Stimulated activated CD4-positive, alpha-beta T cell treated with anti-CD3 and anti-CD28 coated beads, Interleukin-1b, Interleukin-23, amount 100 ng/mL, for 24 hours (primary cell): Measurements from ENCODE around the gene HNRNPA0.

Source experiments
- DNase-seq, 4 experiments: peaks; one replicate each; pipeline ENCODE4 v3.0.0-alpha.2; 2020; ENCODE audit warnings: low read depth in 4 of 4, low spot score in 1 of 4

The HNRNPA0 gene

GRCh38 chr5:137754961-137755762, 999 bp upstream of the HNRNPA0 start:
- DNase-seq: no peak

GRCh38 chr5:137753691-137754187, 424 bp downstream of the HNRNPA0 start:
- DNase-seq: no peak

- no peak for DNase-seq
These were observed 1.1 kb downstream of the HNRNPA0 start for GRCh38 chr5:137752905-137753690.

DNA sequence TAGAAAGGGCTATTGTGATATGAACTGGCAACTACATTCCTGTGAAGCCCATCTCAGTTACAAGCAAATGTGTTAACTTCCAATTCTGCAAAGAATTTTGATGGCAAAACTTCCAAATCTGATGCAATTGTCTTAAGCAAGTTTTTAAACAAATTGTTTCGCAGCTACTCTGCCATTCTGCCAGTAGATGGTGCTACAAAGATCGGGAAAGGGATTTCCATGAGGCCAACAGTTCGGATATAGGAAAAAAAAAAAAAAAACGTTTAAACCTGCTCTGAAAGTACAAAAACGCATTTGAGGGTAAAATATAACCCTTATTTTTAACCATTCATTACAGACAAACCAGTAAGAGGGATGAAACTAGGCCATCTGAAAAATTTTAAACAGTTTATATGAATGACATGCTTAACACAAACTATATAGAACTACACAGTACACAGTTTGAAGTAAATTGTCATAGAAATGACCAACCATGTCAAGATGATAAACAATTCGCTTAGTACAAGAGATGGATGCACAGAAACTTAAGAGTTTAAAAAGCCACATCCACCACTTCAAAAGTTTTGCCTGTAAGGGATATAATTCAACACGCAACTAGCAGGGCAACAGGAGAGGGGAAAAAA, 2.2 kb downstream of the HNRNPA0 start:
- no peak for DNase-seq

- DNase-seq: no peak
These were observed 3.7 kb downstream of the HNRNPA0 start for GRCh38 chr5:137750436-137750835.

- no peak for DNase-seq
These were observed 6.3 kb downstream of the HNRNPA0 start for GRCh38 chr5:137747848-137748247.

- peak in 3 of 4 experiments; percentile 35 to 46 (median 41) for DNase-seq
These were observed 11.0 kb downstream of the HNRNPA0 start for GRCh38 chr5:137743031-137743640.

DNA sequence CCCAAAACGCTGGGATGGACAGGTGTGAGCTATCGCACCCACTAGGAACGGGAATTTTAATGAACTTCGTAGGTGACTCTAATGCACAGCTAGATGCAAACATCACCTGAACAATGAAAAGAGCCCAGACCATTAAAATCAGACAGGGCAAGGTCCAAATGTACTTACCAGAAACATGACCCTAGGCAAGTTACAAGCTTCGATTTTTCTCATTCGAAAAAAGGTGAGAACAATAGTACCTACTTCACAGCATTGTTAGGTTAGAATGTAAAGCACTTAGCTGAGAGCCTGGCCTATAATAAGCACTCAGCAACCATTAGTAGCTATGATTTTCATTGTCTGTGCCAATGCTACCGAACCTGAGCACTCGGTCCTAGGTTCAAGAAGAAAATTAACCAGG, 12.4 kb downstream of the HNRNPA0 start:
- no peak for DNase-seq

GRCh38 chr5:137739737-137740136, 14.4 kb downstream of the HNRNPA0 start:
- DNase-seq: no peak

GRCh38 chr5:137738947-137739346, 15.2 kb downstream of the HNRNPA0 start:
- DNase-seq: no peak

- DNase-seq: no peak
These were observed 16.6 kb downstream of the HNRNPA0 start for GRCh38 chr5:137737349-137738131.

- no peak for DNase-seq
These were observed 17.7 kb downstream of the HNRNPA0 start for GRCh38 chr5:137736496-137736895.

DNA sequence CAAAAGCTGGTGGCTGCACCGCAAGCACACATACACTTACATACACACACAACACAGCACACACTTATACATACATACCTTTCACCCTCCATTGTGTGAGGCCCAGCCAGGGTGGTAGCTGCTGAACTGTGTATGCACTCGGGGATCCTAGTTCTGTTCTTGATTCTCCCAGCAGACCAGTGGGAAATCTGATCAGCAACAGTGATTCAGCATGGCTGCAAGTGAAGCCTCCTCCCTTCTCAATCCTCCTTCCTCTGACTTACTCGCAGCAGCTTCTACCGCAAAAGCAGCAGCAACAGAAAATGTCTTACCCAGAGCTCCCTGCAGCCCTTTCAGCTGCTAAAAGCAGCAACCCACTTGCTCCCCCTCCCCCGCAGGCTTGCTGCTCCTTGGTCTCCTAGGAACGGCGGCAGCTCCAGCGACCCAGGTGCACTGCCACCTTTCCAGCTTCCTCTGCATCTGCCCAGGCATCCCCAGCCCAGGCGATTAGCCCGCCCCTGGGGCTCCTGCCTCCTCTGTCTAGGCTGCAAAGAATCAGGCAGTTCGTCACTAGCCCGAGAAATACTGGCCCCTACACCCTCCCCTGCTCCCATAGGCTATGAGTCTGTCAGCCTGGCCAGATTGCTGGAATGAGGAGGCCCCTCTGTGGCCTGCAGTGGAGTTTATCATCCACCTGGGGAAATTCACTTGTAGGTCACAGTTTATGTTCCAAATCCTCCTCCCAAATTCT, 18.4 kb downstream of the HNRNPA0 start, which contains the start of gene KLHL3:
Gene KLHL3, minus strand, starts transcription at position 535 of the 730 bp plus-strand sequence. Its CDS starts 443 bp downstream, at position 92.
- DNase-seq: no peak

DNA sequence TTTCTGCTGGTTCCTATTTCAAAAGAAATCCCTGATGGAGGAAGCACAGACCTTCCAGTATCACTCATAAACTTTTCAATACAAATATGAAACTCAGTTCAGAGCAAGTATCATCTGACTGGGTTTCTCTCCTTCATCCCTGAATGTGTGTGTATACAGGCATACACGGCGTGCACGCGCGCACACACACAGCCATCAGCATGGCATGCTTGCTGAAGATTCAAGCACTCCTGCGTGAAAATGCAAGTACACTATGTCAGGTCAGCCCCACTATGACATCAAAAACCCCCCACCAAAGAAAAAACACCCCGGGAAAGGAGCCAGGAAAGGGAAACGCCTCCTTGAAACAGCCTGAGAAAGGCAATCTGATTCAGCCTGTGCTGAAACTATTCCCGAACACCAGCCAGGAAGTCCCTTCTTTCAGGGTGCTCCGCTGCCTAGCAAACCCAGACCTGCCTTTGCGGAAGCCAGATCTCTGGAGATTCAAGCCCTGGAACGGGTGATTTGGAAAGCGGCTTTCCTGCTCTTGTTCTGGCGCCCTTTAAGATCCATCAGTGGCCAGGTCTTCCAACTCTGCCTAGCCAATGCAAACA, 19.1 kb downstream of the HNRNPA0 start:
- no peak for DNase-seq

DNA sequence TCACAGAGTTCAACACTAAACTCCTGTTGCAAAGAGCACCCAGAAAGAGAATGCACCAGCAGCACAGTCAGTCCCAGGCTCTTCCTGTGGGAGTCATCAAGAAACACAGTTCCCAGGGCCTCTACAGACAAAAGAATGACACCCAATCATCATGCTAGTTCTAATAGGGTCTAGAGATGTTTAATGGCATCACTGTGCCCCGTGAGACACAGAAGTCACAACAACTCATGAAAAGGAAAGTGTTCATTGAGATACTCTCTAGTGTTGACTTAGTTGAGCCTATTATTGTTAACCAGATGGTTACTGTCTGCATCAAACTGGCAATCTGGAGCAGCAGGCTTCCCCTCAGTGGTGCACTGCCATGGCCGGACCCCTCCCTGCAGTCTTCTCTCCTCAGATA, 19.8 kb downstream of the HNRNPA0 start:
- no peak for DNase-seq

GRCh38 chr5:137733922-137734321, 20.2 kb downstream of the HNRNPA0 start:
- no peak for DNase-seq

DNA sequence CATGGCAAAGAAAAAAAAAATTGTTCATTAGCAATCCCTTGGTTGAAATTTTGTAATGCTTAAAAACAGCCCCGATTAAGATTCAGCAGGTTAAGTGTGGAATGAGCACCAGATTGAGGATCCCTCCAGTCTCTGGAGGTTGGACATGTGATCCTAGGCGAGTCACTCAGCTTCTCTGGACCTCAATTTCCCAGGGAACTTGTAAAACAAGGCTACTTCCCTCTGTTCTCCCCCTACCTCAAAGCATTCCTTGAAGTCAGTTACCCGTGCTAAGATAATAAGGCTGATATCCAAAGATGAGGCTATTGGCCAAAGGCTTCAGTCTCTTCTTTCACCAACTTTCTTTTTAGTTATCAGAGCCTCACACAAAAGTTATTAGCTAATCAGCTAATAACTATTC, 21.2 kb downstream of the HNRNPA0 start:
- no peak for DNase-seq

DNA sequence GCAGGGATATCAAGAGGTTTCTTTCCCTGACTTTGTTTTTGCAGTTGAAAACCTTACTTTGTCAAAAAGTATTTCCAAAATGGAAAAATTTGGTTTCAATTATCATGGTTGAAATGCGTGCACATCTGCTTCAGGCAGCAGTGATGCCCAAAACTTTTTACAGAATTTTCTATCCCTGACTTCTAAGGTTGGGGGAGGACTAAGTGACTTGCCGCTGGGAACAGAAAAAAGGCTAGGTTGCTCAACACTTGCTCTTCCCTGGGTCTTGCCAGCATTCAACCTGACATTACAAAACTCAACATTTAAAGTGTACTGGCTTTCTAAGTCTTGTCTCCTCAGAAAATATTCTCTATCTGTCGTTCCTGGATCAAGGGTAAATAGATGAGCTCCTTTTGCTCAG, 23.0 kb downstream of the HNRNPA0 start:
- DNase-seq: no peak

DNA sequence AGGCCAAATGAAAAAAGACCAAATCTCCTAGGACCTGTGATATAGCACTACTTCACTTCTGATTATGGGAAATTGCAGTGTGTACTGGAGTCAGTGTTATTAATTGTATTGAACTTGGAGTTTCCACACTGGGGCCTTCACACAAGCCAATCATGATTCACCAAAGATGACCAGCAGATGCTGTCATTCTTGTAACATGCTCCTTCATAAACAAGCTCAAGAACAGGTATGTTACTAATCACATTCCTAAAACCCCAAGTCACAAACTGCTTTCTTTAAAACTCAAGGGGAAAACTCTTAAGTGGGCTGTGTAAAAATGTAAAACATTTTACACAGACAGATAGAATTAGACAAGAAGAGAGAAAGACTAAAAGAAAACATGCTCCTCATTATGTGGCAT, 23.8 kb downstream of the HNRNPA0 start:
- no peak for DNase-seq
